ENCODE data around the gene ENTREP3.
A peak's percentile ranks its signal among the peaks of the same experiment; 100 is the strongest.
"Not testable (repeated sequence)": the region's sequence is repeated elsewhere in the genome, so short reads cannot be mapped to it uniquely, and the experiment has no call there.

The ENTREP3 gene

GRCh38 chr1:155223047-155223446, 32.2 kb downstream of the ENTREP3 start:
- no peak for DNase-seq

- DNase-seq: not testable (repeated sequence)
Observed at GRCh38 chr1:155220211-155220965, 34.9 kb downstream of the ENTREP3 start.

- no peak for DNase-seq
Observed at GRCh38 chr1:155219592-155220031, 35.7 kb downstream of the ENTREP3 start.

GRCh38 chr1:155218854-155219591, 36.3 kb downstream of the ENTREP3 start:
- DNase-seq: peak; percentile 60

GRCh38 chr1:155214702-155215101, 40.6 kb downstream of the ENTREP3 start:
- DNase-seq: not testable (repeated sequence)

GRCh38 chr1:155212051-155212440, 43.2 kb downstream of the ENTREP3 start:
- not testable (repeated sequence) for DNase-seq

- peak; percentile 26 for DNase-seq
Observed at GRCh38 chr1:155211381-155212050, 43.8 kb downstream of the ENTREP3 start.

GRCh38 chr1:155210314-155211104, 44.8 kb downstream of the ENTREP3 start:
- no peak for DNase-seq

GRCh38 chr1:155209312-155209721, 46.0 kb downstream of the ENTREP3 start:
- no peak for DNase-seq

- DNase-seq: peak; percentile 84
Observed at GRCh38 chr1:155208541-155209311, 46.6 kb downstream of the ENTREP3 start, which contains the start of gene MTX1. Gene MTX1, plus strand, starts transcription at chr1:155208695. Its CDS starts 110 bp downstream, at chr1:155208805.

- peak; percentile 57 for DNase-seq
Observed at GRCh38 chr1:155207806-155208540, 47.3 kb downstream of the ENTREP3 start, which contains the start of gene THBS3. Gene THBS3, minus strand, starts transcription at chr1:155207897. Its CDS starts 21 bp downstream, at chr1:155207876.

GRCh38 chr1:155206891-155207805, 48.1 kb downstream of the ENTREP3 start:
- DNase-seq: peak; percentile 78

GRCh38 chr1:155205969-155206593, 49.2 kb downstream of the ENTREP3 start:
- DNase-seq: no peak

GRCh38 chr1:155205035-155205434, 50.2 kb downstream of the ENTREP3 start:
- DNase-seq: no peak

- DNase-seq: no peak
Observed at GRCh38 chr1:155202731-155203515, 52.4 kb downstream of the ENTREP3 start.

GRCh38 chr1:155202198-155202597, 53.1 kb downstream of the ENTREP3 start:
- DNase-seq: no peak

- DNase-seq: no peak
Observed at GRCh38 chr1:155200920-155201319, 54.4 kb downstream of the ENTREP3 start.

- no peak for DNase-seq
Observed at GRCh38 chr1:155199792-155200191, 55.5 kb downstream of the ENTREP3 start.
